H1 (cell line): ENCODE data around the gene PKD2. TPM values are rescaled to one million over a fixed set of nuclear protein-coding genes. Genes with fewer than 3 reads are reported as not detected.
A peak's percentile ranks its signal among the peaks of the same experiment; 100 is the strongest.

Experiments used
- CTCF ChIA-PET: fragments of 300-600 bp; sonication (Branson Sonifier 250); formaldehyde crosslinking; loops from one replicate; lab custom pipeline; 2021; ENCODE audit not compliant: partially characterized antibody; lab: Charles Lee
- POLR2A ChIA-PET: fragments of 300-600 bp; sonication (Branson Sonifier 250); formaldehyde crosslinking; loops from one replicate; lab custom pipeline; 2021; ENCODE audit warnings: inconsistent platforms; ENCODE audit not compliant: partially characterized antibody; lab: Charles Lee
- DNase-seq, 2 experiments: peaks; one replicate each; pipeline versions ENCODE4 v3.0.0 to v3.0.0-alpha.2; 2010 to 2022; ENCODE audit warnings: low spot score in 2 of 2, low read depth in 1 of 2, mixed read lengths in 1 of 2
- FAIRE-seq: peaks from 2 replicates; lab custom pipeline; 2011; peaks lifted over from hg19 to GRCh38; lab: Jason Lieb, UNC
- H2AFZ ChIP-seq: 2 replicates; pipeline ENCODE4 v1.8.1; 2012; ENCODE audit warnings: low read length, inconsistent platforms
- H2AK5ac ChIP-seq: 2 replicates; pipeline ENCODE4 v1.6.1; 2013; ENCODE audit warnings: low read depth, low read length
- H2BK120ac ChIP-seq: replicated peaks from 2 replicates; pipeline ENCODE3; 2013; ENCODE audit warnings: low read depth, low read length, inconsistent platforms
- H2BK12ac ChIP-seq: 2 replicates; pipeline ENCODE4 v1.6.1; 2013; ENCODE audit warnings: low read depth, low read length
- H2BK15ac ChIP-seq: 2 replicates; pipeline ENCODE4 v1.6.1; 2013; ENCODE audit warnings: low read length
- H2BK20ac ChIP-seq: 2 replicates; pipeline ENCODE4 v1.6.1; 2013; ENCODE audit warnings: low read length
- H2BK5ac ChIP-seq: 2 replicates; pipeline ENCODE4 v1.6.1; 2013; ENCODE audit warnings: low read depth, low read length
- H3K14ac ChIP-seq: 2 replicates; pipeline ENCODE4 v1.6.1; 2013; ENCODE audit warnings: inconsistent platforms; ENCODE audit not compliant: insufficient read length
- H3K18ac ChIP-seq: 2 replicates; pipeline ENCODE4 v1.6.1; 2013; ENCODE audit warnings: low read length; ENCODE audit errors: extremely low read depth
- H3K23ac ChIP-seq: 2 replicates; pipeline ENCODE4 v1.6.1; 2013; ENCODE audit warnings: inconsistent platforms; ENCODE audit not compliant: insufficient read length
- H3K23me2 ChIP-seq: 2 replicates; pipeline ENCODE4 v1.6.1; 2013; ENCODE audit warnings: low read depth, low read length
- H3K27ac ChIP-seq: 2 replicates; pipeline ENCODE4 v1.6.1; 2011; ENCODE audit warnings: low read depth, low read length, inconsistent platforms
- H3K27me3 ChIP-seq, 4 experiments: replicated peaks in 1 of 4; 1 replicate in 1 of 4; 2 replicates in 3 of 4; pipeline versions ENCODE4 v1.6.1 to v1.8.1; 2011 to 2013; ENCODE audit warnings: low read length in 3 of 4, mild to moderate bottlenecking in 3 of 4, inconsistent platforms in 2 of 4, mixed read lengths in 2 of 4, moderate library complexity in 1 of 4; ENCODE audit not compliant: control insufficient read depth in 3 of 4, insufficient read depth in 3 of 4; ENCODE audit errors: extremely low read depth in 1 of 4
- H3K36me3 ChIP-seq, 4 experiments: 2 replicates each; pipeline versions ENCODE4 v1.6.1 to v1.8.1; 2011 to 2013; ENCODE audit warnings: mild to moderate bottlenecking in 4 of 4, low read length in 3 of 4, moderate library complexity in 2 of 4, control low read depth in 1 of 4, inconsistent platforms in 1 of 4; ENCODE audit not compliant: insufficient read depth in 4 of 4, control insufficient read depth in 2 of 4
- H3K4ac ChIP-seq: replicated peaks from 2 replicates; pipeline ENCODE3; 2013; ENCODE audit warnings: low read length, low read depth, mixed read lengths, inconsistent platforms; ENCODE audit not compliant: insufficient read length
- H3K4me1 ChIP-seq, 4 experiments: replicated peaks in 1 of 4; 1 replicate in 1 of 4; 2 replicates in 3 of 4; pipeline versions ENCODE4 v1.6.1 to v1.8.1; 2011 to 2013; ENCODE audit warnings: low read length in 3 of 4, inconsistent platforms in 2 of 4, mixed read lengths in 1 of 4; ENCODE audit not compliant: insufficient read depth in 4 of 4, control insufficient read depth in 3 of 4
- H3K4me2 ChIP-seq, 2 experiments: 2 replicates each; pipeline versions ENCODE4 v1.6.1 to v1.8.1; 2011 to 2013; ENCODE audit warnings: low read depth in 2 of 2, low read length in 2 of 2, control low read depth in 1 of 2, inconsistent platforms in 1 of 2, mild to moderate bottlenecking in 1 of 2; ENCODE audit not compliant: insufficient read depth in 1 of 2
- H3K4me3 ChIP-seq, 4 experiments: fragments of 200-600, 300-600 bp in 1 of 4; sonication (generic), shearing (Covaris generic), sonication (Bioruptor Twin) in 1 of 4; 2 replicates each; pipeline versions ENCODE4 v1.5.1 to v1.8.1; 2011 to 2016; ENCODE audit warnings: low read length in 4 of 4, low read depth in 3 of 4, control low read depth in 2 of 4, inconsistent platforms in 2 of 4, mild to moderate bottlenecking in 2 of 4, mixed read lengths in 1 of 4, moderate library complexity in 1 of 4; ENCODE audit not compliant: insufficient read depth in 2 of 4; ENCODE audit errors: extremely low read depth in 1 of 4
- H3K56ac ChIP-seq: replicated peaks from 2 replicates; pipeline ENCODE3; 2013; ENCODE audit warnings: low read depth, mild to moderate bottlenecking, mixed read lengths, low read length, inconsistent platforms; ENCODE audit not compliant: insufficient read length
- H3K79me1 ChIP-seq: 2 replicates; pipeline ENCODE4 v1.6.1; 2013; ENCODE audit warnings: low read depth, low read length, control low read depth
- H3K79me2 ChIP-seq, 2 experiments: 2 replicates each; pipeline versions ENCODE4 v1.6.1 to v1.8.1; 2012 to 2013; ENCODE audit warnings: low read length in 2 of 2, mild to moderate bottlenecking in 2 of 2, inconsistent platforms in 1 of 2; ENCODE audit not compliant: insufficient read depth in 2 of 2, control insufficient read depth in 1 of 2
- H3K9ac ChIP-seq, 4 experiments: replicated peaks in 1 of 4; 1 replicate in 1 of 4; 2 replicates in 3 of 4; pipeline versions ENCODE4 v1.6.1 to v1.8.1; 2011 to 2013; ENCODE audit warnings: low read depth in 3 of 4, low read length in 3 of 4, control low read depth in 2 of 4, mild to moderate bottlenecking in 2 of 4, moderate library complexity in 2 of 4, inconsistent platforms in 1 of 4; ENCODE audit errors: extremely low read depth in 1 of 4
- H3K9me3 ChIP-seq, 2 experiments: 2 replicates each; pipeline versions ENCODE4 v1.6.1 to v1.8.1; 2012 to 2013; ENCODE audit warnings: mild to moderate bottlenecking in 2 of 2, moderate library complexity in 2 of 2, control low read depth in 1 of 2, inconsistent platforms in 1 of 2, low read depth in 1 of 2, low read length in 1 of 2, mixed read lengths in 1 of 2; ENCODE audit not compliant: insufficient read depth in 2 of 2
- H4K20me1 ChIP-seq, 2 experiments: replicated peaks in 1 of 2; 2 replicates each; pipeline versions ENCODE3 to v1.8.1; 2011 to 2013; ENCODE audit warnings: inconsistent platforms in 2 of 2, low read length in 2 of 2, mild to moderate bottlenecking in 1 of 2; ENCODE audit not compliant: insufficient read depth in 2 of 2, control insufficient read depth in 1 of 2
- H4K5ac ChIP-seq: 2 replicates; pipeline ENCODE4 v1.6.1; 2013; ENCODE audit warnings: low read length, low read depth, mixed read lengths, inconsistent platforms; ENCODE audit not compliant: insufficient read length
- H4K8ac ChIP-seq: 2 replicates; pipeline ENCODE4 v1.8.0; 2013; ENCODE audit warnings: mild to moderate bottlenecking, moderate library complexity, low read length, inconsistent platforms; ENCODE audit not compliant: insufficient read depth; ENCODE audit errors: extremely low read depth
- H4K91ac ChIP-seq: replicated peaks from 2 replicates; pipeline ENCODE3; 2013; ENCODE audit warnings: low read length, mixed read lengths, inconsistent platforms; ENCODE audit not compliant: insufficient read length
- CEBPB ChIP-seq: IDR thresholded peaks from 2 replicates; pipeline ENCODE4 v1.6.1; 2012; ENCODE audit warnings: low read depth, low read length
- EGR1 ChIP-seq: IDR thresholded peaks from 2 replicates; pipeline ENCODE4 v1.6.1; 2011; ENCODE audit warnings: low read depth, low read length, borderline replicate concordance
- FOSL1 ChIP-seq: IDR thresholded peaks from 2 replicates; pipeline ENCODE4 v1.6.1; 2011; ENCODE audit warnings: mild to moderate bottlenecking, low read depth, low read length, moderate library complexity; ENCODE audit not compliant: insufficient read depth
- KDM4A ChIP-seq: IDR thresholded peaks from one replicate; pipeline ENCODE4 v1.7.1; 2012; ENCODE audit warnings: low read depth, mild to moderate bottlenecking, moderate library complexity, low read length, inconsistent platforms; ENCODE audit not compliant: severe bottlenecking
- SP2 ChIP-seq: IDR thresholded peaks from 2 replicates; pipeline ENCODE4 v1.6.1; 2012; ENCODE audit warnings: mild to moderate bottlenecking, low read length, inconsistent platforms
- TEAD4 ChIP-seq: IDR thresholded peaks from 2 replicates; pipeline ENCODE4 v1.6.1; 2012; ENCODE audit warnings: low read depth, low read length, inconsistent platforms, mixed read lengths
- WGBS, 2 experiments: shearing (Covaris generic) in 1 of 2; methylation state at CpG; one replicate each; pipeline versions ENCODE4 v1.1.6 to v1.1.7; 2013 to 2015; ENCODE audit warnings: low lambda C conversion rate in 2 of 2, mixed read lengths in 2 of 2, inconsistent platforms in 1 of 2, low coverage in 1 of 2, missing lambda C conversion rate in 1 of 2; ENCODE audit not compliant: insufficient replicate concordance in 2 of 2, insufficient coverage in 1 of 2, insufficient read length in 1 of 2; ENCODE audit errors: extremely low coverage in 1 of 2, missing lambda C conversion rate in 1 of 2; 5-methylcytosine and 5-hydroxymethylcytosine counted together
- polyA plus RNA-seq, 7 experiments: library from polyadenylated mRNA; depleted of rRNA in 3 of 7; stranded (reverse) in 5 of 7; unstranded in 2 of 7; fragments of >200 nt in 5 of 7; fragments of 200-250 nt in 2 of 7; gene quantifications; 1 replicate in 5 of 7; 2 replicates in 1 of 7; 4 replicates in 1 of 7; pipeline versions ENCODE4 v1.2.1 to v1.2.3, GENCODE V29; 2011 to 2013; ENCODE audit warnings: missing spikeins in 2 of 7, mixed read lengths in 2 of 7
- total RNA-seq: library from RNA; stranded (reverse); fragmentation: NEBNext Ultra II Directional; extraction: Animal tissue kit (Norgen Biotek cat#: 25700); gene quantifications from 2 replicates; pipeline ENCODE4 v1.2.1, GENCODE V29; 2021

The PKD2 gene
- total and polyA plus RNA-seq, 2 of the 8 experiments (the other 6 are each of a cell fraction or from before 2014, with no cell fraction given): 16.0 to 32.0 TPM

GRCh38 chr4:88110826-88111225 is 103.4 kb downstream of the PKD2 start:
- Histone ChIP-seq H3K4ac (no peak overlapping the region), H3K36me3 (no peaks in the 10 kb centered on the region), H3K23me2 (no peaks in the 10 kb centered on the region), H2BK15ac (no peak overlapping the region)
- TF ChIP-seq SP2: no peak
- TF ChIP-seq TEAD4: peak; percentile 21; the same call in 1 of the 2 replicates
- no peak for TF ChIP-seq FOSL1
- no peak for TF ChIP-seq EGR1
- no peak for TF ChIP-seq KDM4A
- no peak for TF ChIP-seq CEBPB
- TF ChIP-seq, all 59 proteins: peak for 1
- Histone ChIP-seq H3K79me1 (no peaks in the 10 kb centered on the region), H3K9ac (no peak overlapping the region), H2BK120ac (no peak overlapping the region), H4K20me1 (no peaks in the 10 kb centered on the region), H2AFZ (no peak overlapping the region), H4K5ac (no peak overlapping the region), H3K14ac (no peak overlapping the region), H2BK12ac (no peak overlapping the region), H3K23ac (no peak overlapping the region), H3K27me3 (no peaks in the 10 kb centered on the region), H2AK5ac (no peak overlapping the region), H3K79me2 (no peaks in the 10 kb centered on the region), H3K4me3 (no peak overlapping the region), H3K18ac (no peak overlapping the region), H4K91ac (no peak overlapping the region), H3K9me3 (no peaks in the 10 kb centered on the region), H3K4me2 (no peak overlapping the region), H3K27ac (no peak overlapping the region), H2BK20ac (no peak overlapping the region), H2BK5ac (no peak overlapping the region), H3K4me1 (no peaks in the 10 kb centered on the region), H4K8ac (no peak overlapping the region), H3K56ac (no peak overlapping the region)
- ChIA-PET CTCF (interaction anchor here (0.7 to 2.2 kb wide), 4 partner anchors 10 to 262 kb away, joined by 3 to 7 read pairs (median 3); no protein-coding TSS in a partner anchor), POLR2A (interaction anchor here (0.8 kb wide), 1 partner anchor 100 kb away, joined by 3 read pairs; no protein-coding TSS in a partner anchor)
- WGBS, 2 experiments: 74% methylated on average over 2 of the region's 2 CpGs; no CpG with 5 or more reads in 1 of the 2 experiments
- DNase-seq (no peak), FAIRE-seq (no peak)
